SJCRH30 (cell line): ENCODE measurements around the gene CCN6. TPM values are rescaled to one million over a fixed set of nuclear protein-coding genes. Genes with fewer than 3 reads are reported as not detected.
"Not testable (repeated sequence)": the region's sequence is repeated elsewhere in the genome, so short reads cannot be mapped to it uniquely, and the experiment has no call there.

Experiments used
- DNase-seq, 2 experiments: peaks; one replicate each; pipeline ENCODE4 v3.0.0-alpha.2; 2015 to 2020
- H3K27ac ChIP-seq: fragments of 250-450 bp; sonication (Bioruptor Pico); 2 replicates; pipeline ENCODE4 v1.5.1; 2020; ENCODE audit warnings: mild to moderate bottlenecking, moderate library complexity
- H3K27me3 ChIP-seq: fragments of 250-450 bp; sonication (Bioruptor Pico); 2 replicates; pipeline ENCODE4 v1.5.1; 2020; ENCODE audit warnings: mild to moderate bottlenecking, moderate library complexity
- H3K36me3 ChIP-seq: fragments of 250-450 bp; sonication (Bioruptor Pico); 2 replicates; pipeline ENCODE4 v1.5.1; 2020; ENCODE audit warnings: mild to moderate bottlenecking, moderate library complexity
- H3K4me1 ChIP-seq: fragments of 250-450 bp; sonication (Bioruptor Pico); 2 replicates; pipeline ENCODE4 v1.5.1; 2020; ENCODE audit warnings: mild to moderate bottlenecking, moderate library complexity
- H3K4me3 ChIP-seq: fragments of 250-450 bp; sonication (Bioruptor Pico); 2 replicates; pipeline ENCODE4 v1.5.1; 2020; ENCODE audit warnings: mild to moderate bottlenecking, moderate library complexity
- H3K9me3 ChIP-seq: fragments of 250-450 bp; sonication (Bioruptor Pico); replicated peaks from 2 replicates; pipeline ENCODE4 v1.5.1; 2020; ENCODE audit warnings: mild to moderate bottlenecking, moderate library complexity
- total RNA-seq: library from RNA; depleted of rRNA; stranded (reverse); fragments of >200 nt; shearing (Covaris generic); gene quantifications from 2 replicates; pipeline ENCODE4 v1.2.3, GENCODE V29; 2014

The CCN6 gene
- total RNA-seq, 1 experiment from 2014 or later, result not detected

- no peak overlapping the region for H3K4me3 ChIP-seq
- H3K27ac ChIP-seq, result no peak overlapping the region
- H3K9me3 ChIP-seq, result no peaks in the 10 kb centered on the region
- no peak for DNase-seq
- no peaks in the 10 kb centered on the region for H3K27me3 ChIP-seq
- peaks cover 15% of the 10 kb centered on the region for H3K4me1 ChIP-seq
- no peaks in the 10 kb centered on the region for H3K36me3 ChIP-seq
Observed at GRCh38 chr6:112036088-112036637, 17.7 kb upstream of the CCN6 start.

DNA sequence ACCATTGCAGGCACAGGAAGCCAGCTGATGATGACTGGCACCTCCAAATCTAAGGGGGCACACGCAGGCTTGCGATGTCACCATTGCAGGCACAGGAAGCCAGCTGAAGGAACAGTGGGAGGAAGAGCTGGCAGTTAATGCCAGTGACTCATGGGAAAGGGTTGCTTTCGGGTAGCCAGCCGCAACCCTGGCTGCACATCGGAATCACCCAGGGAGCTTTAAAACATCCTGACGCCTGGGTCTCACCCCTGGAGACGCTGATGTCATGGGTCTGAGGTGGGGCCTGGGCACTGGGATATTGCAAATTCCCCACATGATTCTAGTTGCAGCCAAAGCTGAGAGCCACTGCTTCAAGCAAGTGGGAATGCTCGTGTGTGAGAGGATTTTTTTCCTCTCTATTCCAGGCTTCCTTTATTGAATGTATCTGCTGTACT is 16.1 kb upstream of the CCN6 start:
- peak; percentile 58 to 66 for DNase-seq
- no peak overlapping the region for H3K4me3 ChIP-seq
- peaks cover 6% of the 10 kb centered on the region for H3K4me1 ChIP-seq
- H3K36me3 ChIP-seq, result no peaks in the 10 kb centered on the region
- no peaks in the 10 kb centered on the region for H3K9me3 ChIP-seq
- H3K27me3 ChIP-seq, result no peaks in the 10 kb centered on the region
- H3K27ac ChIP-seq, result no peak overlapping the region; the same call in 1 of the 2 replicates

- Histone ChIP-seq H3K27ac (no peak overlapping the region; the same call in 1 of the 2 replicates), H3K9me3 (no peaks in the 10 kb centered on the region), H3K4me1 (peaks cover 6% of the 10 kb centered on the region), H3K27me3 (no peaks in the 10 kb centered on the region), H3K4me3 (no peak overlapping the region), H3K36me3 (no peaks in the 10 kb centered on the region)
- no peak for DNase-seq
Observed at GRCh38 chr6:112038268-112038667, 15.6 kb upstream of the CCN6 start.

- DNase-seq, result no peak
- Histone ChIP-seq H3K27ac (no peak overlapping the region; the same call in 1 of the 2 replicates), H3K4me3 (no peak overlapping the region)
Observed at GRCh38 chr6:112038756-112039430, 15.0 kb upstream of the CCN6 start.

GRCh38 chr6:112039431-112039770 is 14.5 kb upstream of the CCN6 start:
- H3K4me3 ChIP-seq, result no peak overlapping the region
- DNase-seq, result no peak
- no peaks in the 10 kb centered on the region for H3K9me3 ChIP-seq
- no peak overlapping the region for H3K27ac ChIP-seq
- no peaks in the 10 kb centered on the region for H3K27me3 ChIP-seq
- H3K4me1 ChIP-seq, result peaks cover 12% of the 10 kb centered on the region
- no peaks in the 10 kb centered on the region for H3K36me3 ChIP-seq

More at GRCh38 chr6:112038756-112039430, 15.0 kb upstream of the CCN6 start:
- Histone ChIP-seq H3K4me1 (peaks cover 7% of the 10 kb centered on the region), H3K9me3 (no peaks in the 10 kb centered on the region), H3K27me3 (no peaks in the 10 kb centered on the region), H3K36me3 (no peaks in the 10 kb centered on the region)

DNA sequence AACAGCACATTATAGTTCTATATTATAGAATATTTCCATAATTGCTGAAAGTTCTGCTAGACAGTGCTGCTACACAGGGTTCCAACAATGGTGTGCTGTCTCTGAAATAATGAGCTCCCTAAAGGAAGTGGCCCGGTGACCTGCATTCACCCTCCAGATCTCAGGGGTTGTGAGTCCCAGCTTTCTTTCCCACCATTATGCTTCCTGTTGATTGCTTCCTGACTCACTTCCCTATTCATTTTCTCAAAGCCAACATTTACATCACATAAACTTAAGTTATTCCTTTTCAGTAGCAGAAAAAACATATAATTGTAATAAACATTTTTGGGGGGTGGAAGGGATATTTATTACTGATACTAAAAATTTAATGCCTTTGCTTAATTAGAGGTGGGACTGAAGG is 12.9 kb upstream of the CCN6 start:
- DNase-seq, result no peak
- no peak overlapping the region for H3K27ac ChIP-seq
- H3K36me3 ChIP-seq, result no peaks in the 10 kb centered on the region
- H3K4me3 ChIP-seq, result no peak overlapping the region
- H3K4me1 ChIP-seq, result peaks cover 19% of the 10 kb centered on the region
- no peaks in the 10 kb centered on the region for H3K9me3 ChIP-seq
- no peaks in the 10 kb centered on the region for H3K27me3 ChIP-seq

GRCh38 chr6:112041535-112041934 is 12.4 kb upstream of the CCN6 start:
- Histone ChIP-seq H3K36me3 (no peaks in the 10 kb centered on the region), H3K9me3 (no peaks in the 10 kb centered on the region), H3K4me1 (peaks cover 19% of the 10 kb centered on the region), H3K27me3 (no peaks in the 10 kb centered on the region), H3K27ac (no peak overlapping the region), H3K4me3 (no peak overlapping the region)
- no peak for DNase-seq

DNA sequence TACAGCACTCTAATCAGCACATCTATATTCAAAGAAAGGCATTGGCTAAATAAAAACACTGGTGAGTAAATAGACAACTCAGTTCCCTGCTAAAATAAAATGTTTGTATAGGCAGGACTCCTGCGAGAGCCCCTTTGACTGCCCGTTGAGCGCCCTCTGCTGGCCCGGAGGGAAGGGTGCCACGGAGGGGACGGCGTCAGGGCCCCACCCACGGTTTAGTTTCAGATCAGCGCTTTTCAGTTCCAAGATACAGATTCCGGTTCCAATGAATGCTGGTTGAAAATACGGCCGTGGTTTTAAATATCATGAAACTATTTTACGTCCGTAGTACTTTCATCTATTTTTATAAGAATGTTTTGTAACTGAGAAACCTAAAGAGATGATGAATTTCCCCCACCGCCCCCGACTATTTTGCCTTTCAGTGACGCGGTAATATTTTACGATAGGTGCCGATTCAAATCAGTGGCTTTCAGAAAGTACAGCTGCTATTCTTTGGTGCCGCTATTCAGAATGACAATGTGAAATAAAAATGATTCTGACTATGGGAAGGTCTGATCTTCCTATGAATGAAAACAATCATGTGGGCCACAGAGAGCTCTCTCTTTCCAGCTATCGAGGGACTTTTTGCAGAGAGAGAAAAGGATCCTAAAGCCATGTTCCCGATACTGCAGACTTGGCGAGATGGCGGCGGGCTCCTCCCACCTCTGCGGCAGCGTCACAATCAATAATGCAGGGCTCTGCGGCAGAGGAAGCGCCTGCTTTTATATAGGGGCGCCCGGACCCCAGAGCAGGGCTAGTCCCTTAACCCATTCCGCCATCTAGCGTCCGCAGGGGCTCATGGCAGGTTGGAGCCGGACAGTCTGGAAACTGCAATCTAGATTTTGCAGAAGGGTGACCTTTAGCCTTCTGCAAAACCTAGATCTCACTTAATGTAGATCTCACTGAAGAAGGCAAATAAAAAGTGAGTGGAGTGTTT is 10.6 kb upstream of the CCN6 start:
- peak; percentile 95 to 97 for DNase-seq
- no peaks in the 10 kb centered on the region for H3K27me3 ChIP-seq
- no peaks in the 10 kb centered on the region for H3K36me3 ChIP-seq
- H3K4me3 ChIP-seq, result peak overlapping the region; percentile 67
- H3K4me1 ChIP-seq, result peaks cover 15% of the 10 kb centered on the region; the same call in 1 of the 2 replicates
- no peaks in the 10 kb centered on the region for H3K9me3 ChIP-seq
- peak overlapping the region; percentile 75 for H3K27ac ChIP-seq

GRCh38 chr6:112044196-112044595 is 9.7 kb upstream of the CCN6 start:
- Histone ChIP-seq H3K4me3 (no peak overlapping the region), H3K27me3 (no peaks in the 10 kb centered on the region), H3K27ac (peak overlapping the region; percentile 9; the same call in 1 of the 2 replicates), H3K4me1 (peaks cover 13% of the 10 kb centered on the region; the same call in 1 of the 2 replicates), H3K9me3 (no peaks in the 10 kb centered on the region), H3K36me3 (no peaks in the 10 kb centered on the region)
- no peak for DNase-seq

DNA sequence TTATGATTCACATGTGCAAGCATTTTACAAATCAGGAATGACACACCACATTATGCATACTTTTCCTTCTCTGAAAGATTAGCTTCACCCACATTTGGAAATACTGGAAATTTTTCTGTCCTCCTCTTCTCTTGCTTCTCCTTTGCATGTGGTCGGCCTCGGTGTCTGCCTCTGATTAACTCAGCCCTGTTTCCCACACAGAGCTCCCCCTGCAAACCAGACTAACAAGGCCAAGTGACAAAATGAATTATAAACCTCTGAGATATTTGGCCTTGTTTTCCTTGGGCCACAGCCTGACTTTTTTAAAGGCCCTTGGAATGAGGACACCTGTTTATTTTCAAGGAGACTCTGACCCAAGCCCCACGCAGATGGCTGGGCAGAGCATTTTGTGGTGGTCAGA is 9.0 kb upstream of the CCN6 start:
- Histone ChIP-seq H3K27me3 (no peaks in the 10 kb centered on the region), H3K4me3 (no peak overlapping the region), H3K27ac (peak overlapping the region; percentile 9; the same call in 1 of the 2 replicates), H3K9me3 (no peaks in the 10 kb centered on the region), H3K36me3 (no peaks in the 10 kb centered on the region), H3K4me1 (peaks cover 13% of the 10 kb centered on the region; the same call in 1 of the 2 replicates)
- DNase-seq, result peak in 1 of 2 experiments; percentile 26

DNA sequence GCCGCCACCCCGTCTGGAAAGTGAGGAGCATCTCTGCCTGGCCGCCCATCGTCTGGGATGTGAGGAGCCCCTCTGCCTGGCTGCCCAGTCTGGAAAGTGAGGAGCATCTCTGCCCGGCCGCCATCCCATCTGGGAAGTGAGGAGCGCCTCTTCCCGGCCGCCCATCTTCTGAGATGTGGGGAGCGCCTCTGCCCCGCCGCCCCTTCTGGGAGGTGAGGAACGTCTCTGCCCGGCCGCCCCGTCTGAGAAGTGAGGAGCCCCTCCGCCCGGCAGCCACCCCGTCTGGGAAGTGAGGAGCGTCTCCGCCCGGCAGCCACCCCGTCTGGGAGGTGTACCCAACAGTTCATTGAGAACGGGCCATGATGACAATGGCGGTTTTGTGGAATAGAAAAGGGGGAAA is 6.4 kb upstream of the CCN6 start:
- not testable (repeated sequence) for DNase-seq, H3K9me3 ChIP-seq, H3K4me3 ChIP-seq, H3K27me3 ChIP-seq, H3K36me3 ChIP-seq, H3K27ac ChIP-seq
- peaks cover 13% of the 10 kb centered on the region; the same call in 1 of the 2 replicates for H3K4me1 ChIP-seq

DNA sequence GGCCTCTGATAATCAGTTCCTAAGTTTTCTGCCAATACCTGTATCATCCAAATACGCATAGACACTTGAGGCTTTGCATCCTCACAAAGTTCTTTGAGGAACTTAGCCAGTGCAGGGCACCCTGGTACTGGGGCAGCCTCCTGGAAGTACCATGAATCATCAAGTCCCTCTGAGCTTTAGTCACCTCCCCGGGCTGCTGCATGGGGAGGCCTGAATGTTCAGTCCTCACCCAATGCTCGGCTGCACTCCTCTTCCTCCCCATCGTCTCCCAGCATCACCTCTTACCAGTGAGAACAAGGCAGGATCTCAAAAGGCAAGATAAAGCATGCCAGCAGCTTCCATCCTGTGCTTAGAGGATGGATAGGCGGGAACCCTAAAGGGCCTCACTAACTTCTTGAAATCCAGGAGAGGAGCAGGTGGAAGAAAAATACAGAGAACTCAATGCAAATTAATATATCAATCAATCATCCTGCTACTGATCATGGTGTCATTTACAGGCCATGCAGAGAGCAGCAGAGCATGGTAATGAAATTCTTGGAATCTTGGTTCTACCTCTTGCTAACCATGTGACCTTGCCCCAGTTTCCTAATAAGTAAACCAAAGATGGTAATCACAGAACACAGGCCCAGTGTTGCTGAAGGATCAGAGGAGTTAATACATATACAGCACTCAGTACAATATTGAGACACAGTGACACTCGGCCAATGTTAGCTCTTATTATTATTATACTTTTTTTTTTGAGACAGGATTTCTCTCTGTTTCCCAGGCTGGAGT is 4.7 kb upstream of the CCN6 start:
- no peaks in the 10 kb centered on the region for H3K36me3 ChIP-seq
- no peak for DNase-seq

GRCh38 chr6:112049996-112050395 is 3.9 kb upstream of the CCN6 start:
- no peak for DNase-seq
- Histone ChIP-seq H3K36me3 (no peaks in the 10 kb centered on the region), H3K27me3 (no peaks in the 10 kb centered on the region), H3K4me3 (no peak overlapping the region), H3K27ac (no peak overlapping the region), H3K9me3 (no peaks in the 10 kb centered on the region), H3K4me1 (peaks cover 4% of the 10 kb centered on the region; the same call in 1 of the 2 replicates)

More for the DNA sequence above, 4.7 kb upstream of the CCN6 start:
- H3K9me3 ChIP-seq, result no peaks in the 10 kb centered on the region
- no peaks in the 10 kb centered on the region for H3K27me3 ChIP-seq
- no peak overlapping the region for H3K27ac ChIP-seq
- H3K4me3 ChIP-seq, result no peak overlapping the region
- H3K4me1 ChIP-seq, result peaks cover 9% of the 10 kb centered on the region; the same call in 1 of the 2 replicates

DNA sequence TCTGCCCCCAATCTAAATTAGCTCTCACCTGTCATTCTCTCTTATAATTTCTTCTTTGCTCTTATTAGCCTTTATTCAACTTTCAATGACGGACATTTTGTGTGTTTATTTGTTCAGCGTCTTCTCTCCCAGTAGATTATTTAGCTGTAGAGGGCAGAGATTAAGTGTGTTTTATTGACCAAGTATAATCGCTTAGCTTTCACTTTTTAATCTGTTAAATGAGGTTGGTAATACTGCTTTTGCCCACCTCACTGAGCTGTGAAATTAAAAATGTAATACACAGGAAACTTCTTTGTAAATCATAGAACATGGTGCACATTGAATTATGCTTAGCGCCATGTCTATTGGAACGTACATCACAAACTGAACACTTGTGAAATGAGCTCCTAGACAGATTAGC is 3.5 kb upstream of the CCN6 start:
- Histone ChIP-seq H3K4me1 (no peaks in the 10 kb centered on the region; the same call in 1 of the 2 replicates), H3K4me3 (no peak overlapping the region), H3K27ac (no peak overlapping the region), H3K36me3 (no peaks in the 10 kb centered on the region), H3K27me3 (no peaks in the 10 kb centered on the region), H3K9me3 (no peaks in the 10 kb centered on the region)
- no peak for DNase-seq
